Measurements from ENCODE around the gene SLC37A3. TPM values are rescaled to one million over a fixed set of nuclear protein-coding genes. Genes with fewer than 3 reads are reported as not detected.

The SLC37A3 gene
- total and polyA plus RNA-seq, 2 donors from 2014 or later = 19.5 to 50.3 TPM

- Histone ChIP-seq H3K9ac (ENCODE audit: low read length in 3 of 3) (no peak overlapping the region), H3K9me3 (ENCODE audit: control insufficient read depth in 2 of 3, insufficient read depth in 1 of 3, low read length in 3 of 3) (no peaks in the 10 kb centered on the region), H3K27ac (ENCODE audit: low read depth in 2 of 2, low read length in 2 of 2) (no peak overlapping the region), H3K36me3 (ENCODE audit: control insufficient read depth in 2 of 3, insufficient read depth in 3 of 3, low read length in 3 of 3) (no peaks in the 10 kb centered on the region), H3K4me3 (ENCODE audit: low read length in 3 of 3) (no peak overlapping the region), H3K4me1 (ENCODE audit: control insufficient read depth in 2 of 3, insufficient read depth in 2 of 3, low read depth in 1 of 3, low read length in 3 of 3) (no peaks in the 10 kb centered on the region), H3K27me3 (ENCODE audit: control insufficient read depth, insufficient read depth, low read length) (no peaks in the 10 kb centered on the region)
- intact Hi-C loops (cut with DNase I) = no loop called here
- FAIRE-seq (no peak), DNase-seq (no peak)
- TF ChIP-seq CTCF (IDR thresholded peaks at IDR 0.05; ENCODE audit: borderline replicate concordance, extremely low read depth, insufficient read depth) = no peak
These were observed 7.7 kb downstream of the SLC37A3 start for GRCh38 chr7:140390466-140391190.

GRCh38 chr7:140390034-140390433, 8.3 kb downstream of the SLC37A3 start:
- no peak overlapping the region for H3K4me3 ChIP-seq (ENCODE audit: low read length in 3 of 3)
- H3K27me3 ChIP-seq (ENCODE audit: control insufficient read depth, insufficient read depth, low read length) = no peaks in the 10 kb centered on the region
- H3K27ac ChIP-seq (ENCODE audit: low read depth in 2 of 2, low read length in 2 of 2) = no peak overlapping the region
- FAIRE-seq (no peak), DNase-seq (no peak)
- intact Hi-C loops (cut with DNase I) = no loop called here
- H3K36me3 ChIP-seq (ENCODE audit: control insufficient read depth in 2 of 3, insufficient read depth in 3 of 3, low read length in 3 of 3) = no peaks in the 10 kb centered on the region
- H3K9ac ChIP-seq (ENCODE audit: low read length in 3 of 3) = no peak overlapping the region
- TF ChIP-seq CTCF (IDR thresholded peaks at IDR 0.05; ENCODE audit: borderline replicate concordance, extremely low read depth, insufficient read depth) = no peak
- no peaks in the 10 kb centered on the region for H3K9me3 ChIP-seq (ENCODE audit: control insufficient read depth in 2 of 3, insufficient read depth in 1 of 3, low read length in 3 of 3)
- H3K4me1 ChIP-seq (ENCODE audit: control insufficient read depth in 2 of 3, insufficient read depth in 2 of 3, low read depth in 1 of 3, low read length in 3 of 3) = peaks cover 0 to 2% (median 0%) of the 10 kb centered on the region in 3 donors

GRCh38 chr7:140389445-140389844, 8.9 kb downstream of the SLC37A3 start:
- intact Hi-C loops (cut with DNase I) = no loop called here
- no peak overlapping the region for H3K4me3 ChIP-seq (ENCODE audit: low read length in 3 of 3)
- H3K36me3 ChIP-seq (ENCODE audit: control insufficient read depth in 2 of 3, insufficient read depth in 3 of 3, low read length in 3 of 3) = no peaks in the 10 kb centered on the region
- peaks cover 0 to 2% (median 0%) of the 10 kb centered on the region in 3 donors for H3K4me1 ChIP-seq (ENCODE audit: control insufficient read depth in 2 of 3, insufficient read depth in 2 of 3, low read depth in 1 of 3, low read length in 3 of 3)
- no peak overlapping the region for H3K27ac ChIP-seq (ENCODE audit: low read depth in 2 of 2, low read length in 2 of 2)
- DNase-seq (no peak), FAIRE-seq (no peak)
- TF ChIP-seq CTCF (IDR thresholded peaks at IDR 0.05; ENCODE audit: borderline replicate concordance, extremely low read depth, insufficient read depth) = no peak
- no peak overlapping the region for H3K9ac ChIP-seq (ENCODE audit: low read length in 3 of 3)
- no peaks in the 10 kb centered on the region for H3K27me3 ChIP-seq (ENCODE audit: control insufficient read depth, insufficient read depth, low read length)
- H3K9me3 ChIP-seq (ENCODE audit: control insufficient read depth in 2 of 3, insufficient read depth in 1 of 3, low read length in 3 of 3) = no peaks in the 10 kb centered on the region
